NCI-H446 (cell line): Measurements from ENCODE around the gene PHF21B.

Source experiments
- DNase-seq, 2 experiments: peaks; one replicate each; lab custom pipeline; 2025; lab: John Stamatoyannopoulos, UW

Gene PHF21B

DNA sequence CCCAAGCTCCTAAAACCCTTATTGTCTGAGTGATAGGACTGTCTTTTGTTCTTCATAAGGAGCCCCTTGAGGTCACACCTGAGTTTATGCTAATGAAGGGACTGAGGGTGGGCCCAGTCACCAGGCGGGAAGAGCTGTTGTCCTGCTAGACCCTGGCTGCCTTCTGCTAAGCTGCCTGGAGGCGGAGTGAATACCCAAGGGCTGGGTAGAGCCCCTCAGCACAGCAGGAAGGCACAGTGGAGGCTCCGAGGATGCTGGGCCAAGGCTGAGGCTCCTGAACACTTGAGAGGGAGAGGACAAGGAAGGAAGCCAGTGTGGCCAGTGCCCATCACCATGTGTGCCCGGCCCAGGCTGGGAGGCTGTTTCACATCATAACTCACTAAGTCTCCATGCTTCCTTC is 4.8 kb upstream of the PHF21B start:
- DNase-seq: no peak

DNA sequence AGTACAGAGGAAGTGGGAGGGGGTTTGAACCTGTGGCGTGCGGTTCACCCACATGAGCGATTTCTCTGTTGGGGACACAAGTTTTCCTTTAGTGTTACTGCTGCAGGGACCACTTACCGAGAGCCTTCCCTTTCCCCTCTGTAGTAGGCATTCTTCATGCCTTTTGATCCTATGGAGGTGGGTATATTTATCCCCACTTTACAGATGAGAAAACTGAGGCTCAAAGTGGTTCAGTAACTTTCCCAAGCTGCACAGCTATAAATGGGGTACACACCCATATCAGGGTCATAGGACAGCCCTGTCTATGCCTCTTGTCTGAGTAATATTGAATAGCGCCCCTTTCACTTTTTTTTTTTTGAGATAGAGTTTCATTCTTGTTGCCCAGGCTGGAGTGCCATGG is 3.3 kb upstream of the PHF21B start:
- no peak for DNase-seq

DNA sequence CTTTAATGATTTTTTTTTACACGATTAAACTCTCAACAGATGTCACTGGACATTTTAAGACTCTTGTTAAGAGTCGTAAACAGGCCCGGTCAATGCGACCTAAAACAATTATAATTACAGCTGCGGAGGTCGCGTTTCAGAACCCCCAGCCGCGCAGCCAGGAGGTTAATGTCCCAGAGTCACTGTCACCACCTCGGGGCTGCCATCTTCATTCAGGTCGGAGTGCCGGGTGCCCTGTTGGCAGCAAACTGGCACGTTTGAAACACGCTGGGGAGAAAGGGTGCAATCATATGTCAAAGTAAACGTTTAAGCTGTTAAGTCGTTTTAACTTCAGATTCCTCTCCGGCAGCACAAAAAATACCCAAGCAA is 711 bp upstream of the PHF21B start:
- no peak for DNase-seq

DNA sequence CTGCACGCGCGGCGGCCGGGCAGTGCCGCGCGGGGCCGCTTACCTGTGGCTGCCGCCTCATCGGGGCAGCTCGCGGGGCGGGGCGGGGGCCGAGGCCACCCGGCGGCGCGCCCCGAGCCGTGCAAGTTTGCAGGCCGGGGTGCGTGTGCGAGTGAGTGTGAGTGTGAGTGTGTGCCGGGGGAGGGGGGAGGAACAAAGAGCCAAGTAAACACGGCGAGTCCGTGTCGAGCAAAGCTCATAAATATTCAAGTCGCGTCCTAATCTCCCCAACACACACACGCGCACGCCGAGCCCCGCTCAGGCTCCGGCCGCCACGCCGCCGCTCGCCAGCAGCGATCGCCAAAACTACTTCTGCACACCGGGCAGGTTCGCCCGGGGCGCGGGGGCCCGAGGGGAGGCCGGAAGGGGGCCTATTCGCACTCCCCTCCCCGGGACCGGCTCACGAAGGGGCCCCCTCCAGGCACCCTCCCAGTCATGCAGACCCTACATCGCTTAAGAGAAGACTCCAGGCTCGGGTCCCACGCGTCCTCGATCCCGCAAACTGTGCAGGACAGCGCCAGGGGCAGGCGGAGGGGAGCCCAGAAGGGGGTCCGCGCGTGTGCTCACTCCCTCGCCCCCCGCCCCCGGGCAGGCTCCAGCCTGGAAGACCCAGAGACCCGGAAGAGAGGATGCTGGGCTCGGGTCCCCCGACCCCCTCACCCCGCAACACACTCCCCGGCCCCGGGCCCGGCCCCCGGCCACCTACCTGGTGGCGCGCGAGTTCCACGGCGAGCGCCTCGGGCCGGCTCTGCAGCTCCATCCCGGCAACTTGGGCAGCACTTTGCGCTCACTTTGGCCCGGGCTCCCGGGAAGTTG is 827 bp downstream of the PHF21B start:
- peak in 1 of 2 experiments; percentile 27 for DNase-seq

DNA sequence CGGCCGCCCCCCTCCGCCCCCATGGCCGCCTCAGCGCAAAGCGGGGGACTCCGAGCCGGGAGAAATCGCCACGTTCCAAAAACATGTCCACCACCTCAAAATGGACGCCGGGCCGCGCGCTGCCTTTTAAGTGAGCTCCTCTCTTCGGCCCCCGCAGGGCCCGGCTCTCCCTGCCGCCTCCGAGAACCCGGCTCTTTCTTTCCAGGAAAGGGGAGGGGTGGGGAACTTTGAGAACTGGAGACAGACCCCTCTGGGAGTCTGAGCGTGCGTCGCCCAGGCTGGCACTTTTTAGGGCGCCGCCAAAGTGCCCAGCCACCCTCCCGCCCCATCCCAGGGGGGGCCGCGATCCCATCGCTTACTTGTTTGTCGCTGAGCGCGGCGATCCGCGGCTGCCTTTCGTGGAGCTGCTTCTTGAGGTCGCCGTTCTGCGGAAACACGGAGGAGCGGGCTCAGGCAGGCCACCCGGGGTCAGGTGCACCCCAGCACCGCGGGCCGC is 1.6 kb downstream of the PHF21B start:
- peak in 1 of 2 experiments; percentile 22 for DNase-seq

DNA sequence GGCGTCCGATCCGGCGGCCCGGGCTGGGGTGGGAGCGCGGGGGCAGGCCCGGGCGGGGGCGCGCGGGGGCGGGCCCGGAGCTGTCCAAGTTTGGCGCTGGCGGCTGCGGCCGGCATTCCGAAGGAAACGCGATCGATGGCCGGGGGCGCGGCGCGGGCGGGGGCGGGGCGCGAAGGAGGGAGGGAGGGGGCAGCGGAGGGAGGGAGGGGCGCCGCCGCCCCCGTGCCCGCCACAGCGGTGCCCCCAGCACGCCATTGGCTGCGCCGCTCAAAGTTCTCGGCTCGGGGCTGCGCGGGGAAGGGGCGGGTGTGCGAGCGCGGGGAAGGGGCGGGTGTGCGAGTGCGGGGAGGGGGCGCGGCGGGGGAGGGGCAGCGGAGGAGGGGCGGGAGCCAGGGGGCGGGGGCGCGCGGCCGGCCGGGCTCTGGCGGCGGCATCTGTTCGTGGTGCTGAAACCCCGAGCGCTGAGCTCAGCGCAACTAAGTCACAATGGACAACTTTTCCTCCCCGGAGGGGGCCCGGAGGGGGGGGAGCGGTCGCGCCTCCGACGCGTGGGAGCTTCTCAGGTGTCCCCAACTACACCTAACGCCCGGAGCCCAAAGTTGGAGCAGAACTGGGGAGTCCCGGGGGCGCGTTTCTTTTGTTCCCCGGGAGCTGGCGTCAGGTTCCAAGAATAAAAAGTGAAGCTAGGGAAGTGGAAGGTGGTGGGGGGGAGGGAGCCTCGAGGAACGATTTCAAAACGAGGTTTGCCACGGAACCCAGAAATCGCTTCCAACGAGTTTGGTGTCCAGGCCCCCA is 2.2 kb downstream of the PHF21B start:
- DNase-seq: no peak

DNA sequence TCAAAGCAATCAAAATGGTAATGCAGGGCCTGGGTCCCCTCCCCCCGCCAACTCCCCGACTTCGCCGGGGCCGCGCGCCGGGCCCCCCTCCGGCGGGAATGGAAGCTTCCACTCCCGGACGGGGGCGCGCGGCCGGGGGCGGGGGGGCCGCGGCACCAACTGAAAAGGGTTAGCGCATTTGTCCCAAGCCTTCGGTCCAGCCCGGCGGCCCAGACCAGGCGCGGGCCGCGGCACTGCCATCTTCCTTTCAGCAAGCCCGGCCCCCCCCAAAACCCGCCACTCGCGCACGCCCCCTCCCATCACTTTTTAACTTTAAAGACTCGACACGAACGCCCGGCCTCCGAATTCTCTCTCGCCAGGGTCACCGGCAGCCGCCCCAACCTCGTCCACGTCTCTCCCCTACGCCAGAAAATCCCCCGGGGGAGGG is 2.8 kb downstream of the PHF21B start:
- no peak for DNase-seq

DNA sequence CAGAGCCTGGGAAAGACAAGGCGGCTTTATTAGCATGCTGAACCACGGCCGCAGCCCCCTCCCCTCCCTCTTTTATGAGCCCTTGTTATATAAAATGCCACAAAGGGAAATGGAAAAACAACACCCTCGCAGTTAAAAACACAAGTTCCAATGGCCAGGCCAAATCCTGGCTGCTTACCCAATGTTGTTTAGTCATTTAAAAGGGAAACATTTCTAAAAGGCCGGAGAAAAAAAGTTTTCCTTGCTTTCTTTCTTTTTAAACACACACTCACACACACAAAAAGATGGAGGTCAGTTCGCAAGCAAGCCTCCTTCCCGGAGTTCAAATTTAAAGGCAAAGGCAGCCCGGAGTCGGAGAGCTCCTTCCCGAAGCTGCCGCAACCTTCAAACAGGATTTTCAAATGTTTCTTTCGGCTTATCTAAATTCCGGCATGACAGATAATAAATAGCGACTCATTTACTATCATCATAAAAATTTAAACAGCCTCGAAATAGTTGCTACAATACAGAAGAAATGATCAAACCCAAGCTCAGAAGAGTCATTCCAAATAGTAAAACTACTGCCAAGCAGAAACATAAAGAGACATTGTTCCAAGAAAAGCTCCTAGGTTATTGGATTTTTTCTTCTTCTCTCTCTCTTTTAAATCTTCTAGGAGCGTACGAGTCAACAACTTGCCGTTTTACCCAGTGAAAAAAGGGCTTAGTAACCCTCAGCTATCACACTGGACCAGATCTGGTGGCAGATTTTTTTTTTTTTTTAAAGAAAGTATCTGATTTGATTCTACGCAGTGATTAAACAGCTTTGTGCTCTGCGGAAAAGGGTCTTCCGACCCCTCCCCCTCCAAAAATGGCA is 3.5 kb downstream of the PHF21B start:
- no peak for DNase-seq

DNA sequence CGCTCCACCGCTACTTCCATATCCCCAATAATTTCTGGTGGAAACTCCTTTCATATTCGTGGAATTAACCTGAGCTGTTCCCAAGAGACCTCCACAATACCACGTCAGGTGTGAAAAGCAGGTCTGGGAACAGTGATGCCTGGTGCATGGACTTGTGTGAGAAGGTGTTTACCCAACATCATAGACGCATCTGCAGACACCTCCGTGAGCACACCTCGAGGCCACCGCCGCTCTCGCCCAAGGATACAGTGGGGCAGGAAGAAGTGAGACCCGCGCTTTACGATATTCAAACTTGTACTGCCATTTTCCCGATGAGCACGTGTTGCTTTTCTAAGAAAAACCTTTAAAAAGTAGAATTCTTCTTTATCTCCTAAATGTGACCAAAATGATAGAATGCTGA is 8.2 kb downstream of the PHF21B start:
- DNase-seq: no peak

DNA sequence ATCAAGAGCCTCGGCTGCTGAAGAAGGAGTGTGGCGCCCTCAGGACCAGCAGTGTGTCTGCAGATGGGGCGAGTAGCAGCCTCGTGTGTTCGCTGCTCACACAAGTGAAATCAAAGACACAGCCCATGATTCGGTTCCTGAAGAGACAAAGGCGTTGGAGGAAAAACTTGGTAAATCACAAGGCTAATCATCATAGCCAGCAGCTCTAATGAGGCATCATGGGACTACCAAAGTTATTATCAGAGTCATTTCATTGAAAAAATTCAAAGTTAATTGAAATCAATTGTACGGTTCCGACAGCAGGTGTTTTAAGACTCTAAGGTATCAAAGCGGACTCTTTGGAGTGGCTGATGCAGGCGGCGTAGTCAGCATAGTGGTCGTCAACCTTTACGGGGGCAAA is 9.5 kb downstream of the PHF21B start:
- DNase-seq: no peak

DNA sequence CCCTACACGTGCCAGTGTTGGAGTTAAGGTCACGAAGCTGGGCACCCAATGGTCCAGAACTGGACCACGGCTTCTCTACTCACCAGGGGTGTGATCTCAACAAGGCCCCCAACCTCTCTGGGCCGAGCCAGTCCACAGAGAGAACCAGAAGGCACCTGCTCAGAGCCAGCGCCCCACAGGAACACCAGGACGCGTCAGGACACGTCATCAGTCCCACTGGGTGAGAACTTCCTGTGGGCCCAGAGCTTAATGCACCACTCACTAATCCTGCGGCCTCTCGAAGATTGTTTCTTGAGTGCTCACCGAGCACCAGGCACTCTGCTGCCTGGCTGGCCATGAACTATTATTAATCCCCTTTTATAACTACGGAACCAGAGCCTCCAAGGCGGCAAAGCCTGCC is 10.1 kb downstream of the PHF21B start:
- no peak for DNase-seq

DNA sequence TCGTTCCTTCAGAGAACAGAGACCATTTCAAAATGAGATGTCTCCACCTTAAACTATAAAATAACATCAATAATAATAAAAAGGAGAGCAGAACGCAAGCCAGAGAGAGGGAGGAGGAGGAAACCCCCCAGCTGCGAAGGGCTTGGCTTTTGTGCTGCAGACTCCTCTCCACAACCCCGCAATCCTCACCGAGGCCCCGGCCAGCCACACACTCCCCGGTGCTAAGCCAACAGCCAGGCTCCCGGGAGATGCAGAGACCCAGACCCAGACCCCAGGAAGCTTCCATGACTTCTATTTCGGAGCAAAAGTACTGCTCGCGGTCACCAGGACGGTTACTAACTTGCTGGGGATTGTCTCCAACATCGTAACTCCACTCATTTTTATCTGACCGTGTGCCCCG is 10.6 kb downstream of the PHF21B start:
- DNase-seq: no peak

DNA sequence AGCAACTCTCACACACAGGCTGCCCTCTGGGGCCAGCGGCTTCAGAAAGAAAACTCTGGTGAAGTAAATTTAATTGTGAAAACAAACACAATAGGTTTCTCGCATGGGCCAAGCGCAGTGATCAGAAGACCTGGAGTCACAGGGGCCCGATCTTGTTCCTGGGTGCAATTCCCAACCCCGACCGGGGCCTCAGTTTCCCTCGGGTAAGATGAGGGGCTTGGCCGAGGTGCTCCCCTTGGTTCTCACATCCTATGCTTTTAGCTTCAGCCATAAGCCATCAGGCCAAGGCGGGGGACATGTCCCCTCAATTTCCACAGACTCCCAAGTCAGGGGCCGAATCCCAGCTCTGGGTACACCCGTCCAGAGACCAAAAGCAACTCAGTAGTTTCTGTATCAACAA is 11.5 kb downstream of the PHF21B start:
- no peak for DNase-seq

DNA sequence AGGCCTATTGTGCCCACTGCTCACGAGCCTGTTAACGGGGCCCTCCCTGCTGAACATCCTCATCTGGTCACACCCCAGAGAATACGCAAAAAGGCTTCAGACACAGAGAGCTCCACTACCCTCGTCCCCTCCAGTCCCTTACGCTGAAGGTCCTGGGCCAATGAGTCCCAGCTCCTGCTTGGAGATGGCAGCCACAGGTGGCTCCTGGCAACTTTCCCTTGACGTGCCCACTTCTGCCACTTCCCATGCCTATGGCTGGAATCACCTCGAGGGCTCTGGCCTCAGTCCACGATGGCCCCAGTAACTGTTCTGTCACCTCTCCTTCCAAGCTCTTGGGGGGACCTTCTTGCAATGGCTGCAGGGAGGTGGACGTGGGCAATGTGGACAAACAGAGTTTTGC is 12.7 kb downstream of the PHF21B start:
- DNase-seq: no peak

DNA sequence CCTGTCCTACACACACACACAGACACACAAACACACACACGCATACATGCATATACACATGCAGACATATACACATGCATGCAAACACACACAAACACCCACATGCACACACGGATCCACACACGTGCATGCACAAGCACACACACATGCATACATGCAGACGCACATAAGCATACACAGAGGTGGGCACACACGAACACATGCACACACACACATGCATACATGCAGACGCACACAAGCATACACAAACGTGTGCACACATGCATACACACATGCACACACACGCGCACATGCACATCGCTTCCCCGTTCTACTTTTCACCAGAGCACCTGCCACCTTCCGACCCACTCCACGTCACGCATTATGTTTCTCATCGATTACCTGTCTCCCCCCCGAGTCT is 13.2 kb downstream of the PHF21B start:
- DNase-seq: no peak

DNA sequence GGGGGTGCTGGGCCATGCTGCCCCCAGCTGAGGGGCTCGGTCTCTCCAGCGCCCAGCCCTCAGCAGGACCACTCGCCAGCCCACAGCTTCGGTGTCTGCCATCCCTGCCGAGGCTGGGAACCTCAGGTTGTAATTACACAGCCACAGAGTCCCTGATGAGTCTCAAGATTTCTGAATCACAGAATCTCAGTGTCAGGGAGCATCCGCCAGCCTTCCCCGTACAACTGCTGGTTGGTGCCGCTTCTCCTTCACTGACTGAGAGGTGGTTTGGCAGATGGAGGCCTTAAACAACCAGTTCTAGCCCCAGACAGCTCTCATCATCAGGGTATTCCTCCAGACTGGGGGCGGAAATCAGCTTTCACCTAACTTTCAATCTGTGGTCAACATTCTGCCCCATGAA is 13.7 kb downstream of the PHF21B start:
- DNase-seq: no peak

DNA sequence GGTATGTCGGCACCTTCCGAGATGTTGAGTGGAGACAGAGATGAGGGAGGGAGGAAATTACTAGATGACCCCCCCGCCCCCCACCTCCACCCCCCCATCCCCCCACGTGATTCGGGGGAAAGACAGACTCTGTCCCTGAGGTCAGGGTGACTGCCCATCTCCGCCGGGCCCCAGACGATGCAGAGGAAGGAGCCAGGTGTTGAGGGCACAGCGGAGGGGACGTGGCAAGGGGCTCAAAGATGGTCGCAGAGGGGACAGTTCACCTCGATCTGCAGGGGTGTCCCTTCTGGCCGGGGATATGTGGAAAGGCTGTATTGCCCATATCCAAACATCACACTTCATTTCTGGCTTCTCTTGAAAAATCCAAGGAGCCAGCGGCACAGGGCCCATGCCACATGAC is 14.1 kb downstream of the PHF21B start:
- DNase-seq: no peak

DNA sequence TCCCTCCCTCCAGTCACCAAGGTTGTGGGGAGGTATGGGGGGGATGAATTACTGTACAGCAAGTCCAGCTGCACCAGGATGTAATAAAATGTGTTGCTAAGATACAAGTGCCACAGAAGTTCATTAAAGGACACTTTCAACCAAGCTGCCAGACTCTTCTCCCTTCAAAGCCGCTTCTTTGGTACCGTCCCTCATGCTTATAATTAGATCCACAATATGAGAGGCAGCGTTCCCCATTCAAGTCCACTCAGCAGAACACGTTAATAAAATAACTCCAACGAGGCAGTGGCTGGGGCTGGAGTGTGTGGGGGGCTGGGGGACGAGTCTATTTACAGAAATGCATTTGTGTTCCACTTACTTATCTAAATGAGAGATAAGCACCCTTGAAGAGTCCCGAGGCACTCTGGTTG is 14.7 kb downstream of the PHF21B start:
- DNase-seq: no peak

DNA sequence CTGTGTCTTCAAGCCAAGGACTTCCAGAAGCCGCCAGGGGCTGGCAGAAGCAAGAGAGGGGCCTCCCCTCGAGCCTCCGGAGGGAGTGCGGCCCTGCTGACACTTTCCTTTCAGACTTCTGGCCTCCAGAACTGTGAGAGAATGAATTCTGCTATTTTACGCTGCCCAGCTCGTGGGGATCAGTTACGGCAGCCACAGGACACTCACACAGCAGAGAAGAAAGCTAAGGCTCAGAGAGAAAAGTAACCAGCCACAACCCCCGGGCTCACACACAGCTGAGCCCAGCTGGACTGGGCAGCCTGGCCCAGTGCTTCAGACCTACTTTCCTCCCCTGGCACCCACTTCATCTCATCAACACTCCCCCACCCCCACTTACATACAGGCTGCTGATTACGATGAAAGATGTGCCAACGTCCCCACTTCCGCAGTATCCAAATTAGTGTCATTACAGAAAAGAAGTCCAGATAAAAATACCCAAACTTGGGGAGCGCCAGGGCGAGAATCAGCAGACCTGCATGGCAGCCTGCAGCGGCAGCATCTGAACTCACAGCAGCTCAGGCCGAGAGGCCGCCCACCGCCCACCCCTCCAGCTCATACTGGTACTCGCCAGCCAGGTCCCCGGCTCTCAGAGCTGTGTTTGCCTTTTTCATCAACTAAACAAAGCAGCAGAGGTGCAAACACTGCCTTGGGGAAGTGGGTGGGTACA is 15.3 kb downstream of the PHF21B start:
- DNase-seq: no peak

DNA sequence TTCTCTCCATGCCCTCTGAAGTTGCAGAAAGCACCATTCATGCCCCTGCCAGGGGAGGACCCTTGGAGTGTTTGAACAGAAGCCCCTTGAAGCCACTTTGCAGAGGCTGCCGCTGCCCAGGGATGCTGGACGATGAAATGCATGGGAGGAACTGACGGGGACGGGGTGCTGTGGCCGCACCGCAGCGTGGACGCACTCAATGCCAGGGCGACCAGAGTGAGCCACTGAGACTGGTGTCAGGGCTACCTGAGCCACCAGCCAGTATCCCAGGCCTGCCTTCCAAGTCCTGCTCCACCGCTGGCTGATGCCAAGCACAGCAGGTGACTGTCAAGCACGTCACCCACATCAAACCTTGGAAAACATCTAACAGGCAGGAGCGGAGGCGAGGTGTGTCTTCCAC is 17.6 kb downstream of the PHF21B start:
- DNase-seq: no peak

DNA sequence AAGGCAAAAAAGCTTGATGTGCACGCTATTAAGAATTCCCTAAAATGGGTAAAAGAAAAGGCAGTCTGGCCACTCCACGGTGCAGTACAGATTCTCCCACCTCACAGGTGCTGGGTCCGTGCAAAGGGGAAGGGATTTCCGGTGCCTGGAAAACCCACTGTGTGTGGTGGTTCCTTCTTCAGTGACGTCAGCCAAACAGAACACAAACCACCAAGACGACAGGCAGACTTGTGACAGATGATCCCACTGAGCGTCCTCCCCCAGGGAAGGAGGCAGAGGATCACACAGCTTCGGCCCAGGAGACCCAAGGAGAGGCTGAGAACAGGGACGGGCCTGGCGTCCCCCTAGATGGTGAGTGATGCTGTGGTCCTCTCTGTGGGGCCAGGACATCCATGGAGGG is 18.6 kb downstream of the PHF21B start:
- no peak for DNase-seq

DNA sequence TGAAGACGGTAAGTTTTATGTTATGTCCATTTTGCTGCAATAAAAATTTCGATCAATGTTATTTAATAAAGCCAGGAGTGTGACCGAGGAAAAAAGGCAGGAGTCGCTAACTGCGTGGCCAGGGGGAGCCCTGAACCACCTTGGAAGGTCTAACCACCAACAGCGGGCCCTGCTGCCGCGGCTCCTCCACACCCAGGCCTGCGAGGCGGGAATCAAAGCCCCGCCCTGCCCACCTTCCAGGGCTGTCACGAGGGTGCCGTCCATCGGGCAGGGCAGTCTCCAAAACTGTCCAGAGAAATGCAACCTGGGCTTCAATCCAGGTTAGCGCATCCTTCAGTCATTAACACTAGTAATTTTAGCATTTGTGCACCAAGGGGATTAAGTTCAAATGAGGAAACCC is 19.0 kb downstream of the PHF21B start:
- no peak for DNase-seq
